K562 (cell line): Measurements from ENCODE around the gene RHOV. TPM values are rescaled to one million over a fixed set of nuclear protein-coding genes. Genes with fewer than 3 reads are reported as not detected.
A peak's percentile ranks its signal among the peaks of the same experiment; 100 is the strongest.

ENCODE experiments used
- AFF1 ChIP-seq, 2 experiments: fragments of 450-650 bp; IDR thresholded peaks; 2 replicates each; pipeline ENCODE4 v1.6.1; 2018; ENCODE audit warnings: mild to moderate bottlenecking in 2 of 2, low read depth in 1 of 2; ENCODE audit not compliant: partially characterized antibody in 2 of 2
- CBFB ChIP-seq: sonication (generic); formaldehyde crosslinking; IDR thresholded peaks from 2 replicates; pipeline ENCODE4 v1.4.0; 2020; ENCODE audit warnings: mild to moderate bottlenecking, missing genetic modification reagents
- CCAR2 ChIP-seq: fragments of 200-400 bp; formaldehyde crosslinking; IDR thresholded peaks from 2 replicates; pipeline ENCODE4 v1.6.1; 2017; ENCODE audit warnings: mild to moderate bottlenecking, low read depth, low read length
- CTBP1 ChIP-seq: fragments of 450-650 bp; IDR thresholded peaks from 2 replicates; pipeline ENCODE4 v1.6.1; 2016; ENCODE audit warnings: borderline replicate concordance
- DMBX1 ChIP-seq: fragments of 250-450 bp; sonication (Bioruptor Pico); IDR thresholded peaks from 2 replicates; pipeline ENCODE4 v1.8.0; 2022; ENCODE audit warnings: inconsistent platforms, mild to moderate bottlenecking, moderate library complexity, borderline replicate concordance
- ESRRA ChIP-seq: fragments of 450-650 bp; IDR thresholded peaks from 2 replicates; pipeline ENCODE4 v1.6.1; 2014; ENCODE audit warnings: low read depth, mild to moderate bottlenecking, moderate library complexity, borderline replicate concordance
- FOXK2 ChIP-seq, 2 experiments: fragments of 450-650 bp; IDR thresholded peaks in 1 of 2; conservative IDR thresholded peaks in 1 of 2; 2 replicates each; pipeline ENCODE4 v1.6.1; 2016; ENCODE audit warnings: low read depth in 2 of 2, mild to moderate bottlenecking in 1 of 2
- GATA2 ChIP-seq: sonication (generic); formaldehyde crosslinking; IDR thresholded peaks from 2 replicates; pipeline ENCODE4 v1.4.0; 2020; ENCODE audit warnings: mild to moderate bottlenecking, missing genetic modification reagents
- HLTF ChIP-seq: fragments of 450-650 bp; IDR thresholded peaks from 2 replicates; pipeline ENCODE4 v1.6.1; 2016
- HMGXB4 ChIP-seq: sonication (generic); formaldehyde crosslinking; IDR thresholded peaks from 2 replicates; pipeline ENCODE4 v1.8.1; 2023; ENCODE audit warnings: mild to moderate bottlenecking, missing genetic modification reagents
- KAT7 ChIP-seq: sonication (generic); formaldehyde crosslinking; IDR thresholded peaks from 2 replicates; pipeline ENCODE4 v1.8.0; 2022; ENCODE audit warnings: missing genetic modification reagents, mild to moderate bottlenecking, borderline replicate concordance
- MYNN ChIP-seq, 2 experiments: sonication (generic); formaldehyde crosslinking in 1 of 2; IDR thresholded peaks; 2 replicates each; pipeline versions ENCODE4 v1.5.0 to v1.6.1; 2016 to 2020; ENCODE audit warnings: antibody characterized with exemption in 1 of 2, missing genetic modification reagents in 1 of 2
- NCOA1 ChIP-seq: fragments of 450-650 bp; IDR thresholded peaks from 2 replicates; pipeline ENCODE4 v1.6.1; 2016; ENCODE audit warnings: low read depth
- NONO ChIP-seq, 2 experiments: fragments of 200-400 bp in 1 of 2; fragments of 450-650 bp in 1 of 2; formaldehyde crosslinking in 1 of 2; IDR thresholded peaks; 2 replicates each; pipeline ENCODE4 v1.6.1; 2017; ENCODE audit warnings: low read depth in 2 of 2, mild to moderate bottlenecking in 2 of 2, moderate library complexity in 2 of 2, low read length in 1 of 2
- NR3C1 ChIP-seq: sonication (generic); formaldehyde crosslinking; IDR thresholded peaks from 2 replicates; pipeline ENCODE4 v1.8.1; 2022; ENCODE audit warnings: missing genetic modification reagents
- PHB ChIP-seq: fragments of 250-450 bp; sonication (Bioruptor Pico); IDR thresholded peaks from 2 replicates; pipeline ENCODE4 v1.5.0; 2021
- POU5F1 ChIP-seq: fragments of 150-350 bp; IDR thresholded peaks from 2 replicates; pipeline ENCODE4 v1.6.1; 2014; ENCODE audit warnings: borderline replicate concordance, low read length, low read depth, mild to moderate bottlenecking; ENCODE audit not compliant: partially characterized antibody
- RBFOX2 ChIP-seq: fragments of 200-400 bp; formaldehyde crosslinking; IDR thresholded peaks from 2 replicates; pipeline ENCODE4 v1.6.1; 2017; ENCODE audit warnings: low read depth, mild to moderate bottlenecking, low read length, moderate library complexity
- SMARCA4 ChIP-seq: fragments of 450-650 bp; IDR thresholded peaks from 2 replicates; pipeline ENCODE4 v1.6.1; 2016
- TOE1 ChIP-seq, 2 experiments: fragments of 450-650 bp in 1 of 2; sonication (generic) in 1 of 2; formaldehyde crosslinking in 1 of 2; IDR thresholded peaks; 2 replicates each; pipeline versions ENCODE4 v1.7.1 to v1.8.0; 2016 to 2022; ENCODE audit warnings: borderline replicate concordance in 2 of 2, mild to moderate bottlenecking in 2 of 2, antibody characterized with exemption in 1 of 2, inconsistent platforms in 1 of 2, low read depth in 1 of 2, missing genetic modification reagents in 1 of 2, moderate library complexity in 1 of 2
- ZNF224 ChIP-seq: sonication (generic); formaldehyde crosslinking; IDR thresholded peaks from 2 replicates; pipeline ENCODE4 v1.8.0; 2022; ENCODE audit warnings: mild to moderate bottlenecking, missing genetic modification reagents
- ZNF3 ChIP-seq: fragments of 250-450 bp; sonication (Bioruptor Pico); IDR thresholded peaks from 2 replicates; pipeline ENCODE4 v1.5.0; 2021; ENCODE audit warnings: mild to moderate bottlenecking, moderate library complexity
- ZNF384 ChIP-seq: IDR thresholded peaks from 2 replicates; pipeline ENCODE4 v1.6.1; 2012; ENCODE audit warnings: low read depth, low read length, improper control_type of control experiment
- polyA plus RNA-seq, 8 experiments: library from polyadenylated mRNA; depleted of rRNA in 4 of 8; stranded (reverse) in 5 of 8; unstranded in 3 of 8; fragments of >200 nt; fragmentation: Nextera tagmentation in 2 of 8; fragmentation: Illumina TruSeq in 1 of 8; extraction: Ambion mirVana in 2 of 8; extraction: Trizol in 1 of 8; gene quantifications; 2 replicates each; pipeline versions ENCODE4 v1.2.1 to v1.2.3, GENCODE V29; 2011 to 2014; ENCODE audit warnings: inconsistent platforms in 1 of 8, missing spikeins in 1 of 8
- total RNA-seq, 7 experiments: library from RNA; depleted of rRNA in 6 of 7; stranded (reverse); fragments of >200 nt in 6 of 7; fragmentation: Illumina TruSeq in 2 of 7; extraction: Trizol in 2 of 7; gene quantifications; 2 replicates each; pipeline versions ENCODE4 v1.2.1 to v1.2.3, GENCODE V29; 2011 to 2021; ENCODE audit warnings: low replicate concordance in 1 of 7

RHOV gene
- total and polyA plus RNA-seq, 9 of the 15 experiments (the other 6 are each of a cell fraction or from before 2014, with no cell fraction given): 0.08 to 2.0 (median 1.1) TPM

GRCh38 chr15:40825661-40826422, 48.2 kb downstream of the RHOV start (continued):
- TF ChIP-seq POU5F1 (no peak), TOE1 (IDR thresholded peaks at IDR 0.05; ENCODE audit: borderline replicate concordance) (peak; percentile 79; the same call in 1 of the 2 replicates), TOE1 (CRISPR knock-in tag; IDR thresholded peaks at IDR 0.05; ENCODE audit: borderline replicate concordance, low read depth) (no peak), RBFOX2 (no peak), NONO (IDR thresholded peaks at IDR 0.05; ENCODE audit: low read depth in 2 of 2, low read length in 1 of 2) (peak in 1 of 2 experiments; percentile 51; a peak in 1 of 4 replicates), DMBX1 (CRISPR knock-in tag) (peak; percentile 73; the same call in 1 of the 2 replicates), NCOA1 (peak; percentile 89), HLTF (no peak), CBFB (CRISPR knock-in tag) (peak; percentile 94), KAT7 (no peak), ESRRA (peak; percentile 94), FOXK2 (conservative IDR thresholded peaks at IDR 0.05 in 1 of 2, IDR thresholded peaks at IDR 0.05 in 1 of 2; ENCODE audit: low read depth in 2 of 2) (peak; percentile 95 to 96), HMGXB4 (no peak), AFF1 (IDR thresholded peaks at IDR 0.05; ENCODE audit: low read depth in 1 of 2, partially characterized antibody in 2 of 2) (peak in 1 of 2 experiments; percentile 86), GATA2 (peak; percentile 90), ZNF3 (CRISPR knock-in tag) (no peak), CCAR2 (no peak), ZNF224 (CRISPR knock-in tag) (no peak), CTBP1 (peak; percentile 99), PHB (no peak), MYNN (IDR thresholded peaks at IDR 0.05) (peak; percentile 52; the same call in 1 of the 2 replicates), MYNN (CRISPR knock-in tag; IDR thresholded peaks at IDR 0.05) (no peak), NR3C1 (CRISPR knock-in tag) (no peak), ZNF384 (no peak), SMARCA4 (peak; percentile 97)
